Heart right ventricle (tissue), 16 donors: ENCODE measurements around the gene CIC. TPM values are rescaled to one million over a fixed set of nuclear protein-coding genes. Genes with fewer than 3 reads are reported as not detected.

Experiments used
- ATAC-seq, 8 donors: fragments of 200-7000 bp; cut with Tn5 transposase; one replicate each; pipeline ENCODE4 v1.9.1; 2020; ENCODE audit warnings: mild to moderate bottlenecking in 8 of 8, moderate library complexity in 8 of 8, moderate number of reproducible peaks in 1 of 8
- DNase-seq, 2 donors: peaks; one replicate each; pipeline ENCODE4 v3.0.0-alpha.2; 2020
- H3K27ac ChIP-seq, 10 donors: fragments of 200-600 bp; sonication (generic) in 2 of 10; one replicate each; pipeline versions ENCODE4 v1.5.0 to v1.8.0; 2020 to 2022; ENCODE audit warnings: mild to moderate bottlenecking in 3 of 10
- H3K27me3 ChIP-seq, 7 donors: fragments of 200-600 bp; one replicate each; pipeline ENCODE4 v1.8.0; 2021 to 2022; ENCODE audit warnings: mild to moderate bottlenecking in 2 of 7
- H3K36me3 ChIP-seq, 9 donors: fragments of 200-600 bp; sonication (generic) in 1 of 9; one replicate each; pipeline versions ENCODE4 v1.5.0 to v1.8.0; 2020 to 2022; ENCODE audit warnings: mild to moderate bottlenecking in 2 of 9
- H3K4me1 ChIP-seq, 9 donors: fragments of 200-600 bp; sonication (generic) in 1 of 9; one replicate each; pipeline versions ENCODE4 v1.5.0 to v1.8.0; 2020 to 2022; ENCODE audit warnings: mild to moderate bottlenecking in 4 of 9
- H3K4me3 ChIP-seq, 10 donors: fragments of 200-600 bp; sonication (generic) in 2 of 10; one replicate each; pipeline versions ENCODE4 v1.5.0 to v1.8.0; 2020 to 2022; ENCODE audit warnings: mild to moderate bottlenecking in 7 of 10, moderate library complexity in 2 of 10
- H3K9me3 ChIP-seq, 11 donors: fragments of 200-600 bp in 10 of 11; sonication (generic) in 2 of 11; one replicate each; pipeline versions ENCODE4 v1.5.0 to v1.8.0; 2013 to 2022; ENCODE audit warnings: mild to moderate bottlenecking in 2 of 11, control low read depth in 1 of 11, moderate library complexity in 1 of 11
- WGBS, 2 donors: extraction: QIAGEN DNeasy Blood & Tissue Kit; methylation state at CpG; one replicate each; pipeline ENCODE4 v1.1.7; 2013; ENCODE audit warnings: inconsistent platforms in 1 of 2; 5-methylcytosine and 5-hydroxymethylcytosine counted together
- intact Hi-C, 10 donors: fragments of 100-400 bp; cut with DNase I; formaldehyde crosslinking; loops; one replicate each; pipeline versions ENCODE4 v1.11.1 to v1.14.2; 2022
- polyA plus RNA-seq, 2 donors: library from polyadenylated mRNA; stranded (reverse); fragments of 200-250 nt; gene quantifications; one replicate each; pipeline ENCODE4 v1.2.3, GENCODE V29; 2013
- total RNA-seq, 10 donors: library from RNA; stranded (reverse); fragmentation: NEBNext Ultra II Directional in 3 of 10; extraction: Animal tissue kit (Norgen Biotek cat#: 25700) in 3 of 10; gene quantifications; one replicate each; pipeline versions ENCODE4 v1.2.1 to v1.2.4, GENCODE V29; 2021 to 2023
- TF ChIP-seq, protein P1 (sequence below), 9 donors: fragments of 200-600 bp; sonication (generic) in 2 of 9; IDR thresholded peaks; one replicate each; pipeline versions ENCODE4 v1.5.0 to v1.8.0; 2021 to 2022; ENCODE audit warnings: antibody characterized with exemption in 9 of 9, mild to moderate bottlenecking in 5 of 9, moderate library complexity in 1 of 9
- donor health status: Arrhythmogenic right ventricular cardiomyopathy.
- donor health status: ischemic (EF 13 %, LVEDD 7.1; RV severe dilation, severe dysfunction).
- donor health status: healthy with polysubstance abuse.
- donor health status: DM: no; HTN: yes; CAD: no.
- donor health status: DM: no; HTN: no; CAD: no.
- donor health status: ischemic (EF 25% LVEDD 6.9; RV normal size, moderate dysfunction).
- donor health status: ischemic (EF 25% LVEDD 5.7; RV mildly dilated, moderate dysfunction).
- donor health status: healthy.
- donor health status: DM: yes; HTN: yes; CAD: no.
- donor health status: Ischemic cardiomyopathy.
- donor health status: ischemic (EF 35%, LVEDD 5.7; RV mildly dilated, moderate dysfunction).
- donor health status: nonischemic (EF 11% LVEDD 7.7; RV severe dilation, severe dysfunction).
- donor health status: DM: yes; HTN: yes; CAD: no.
- donor health status: PGD.
- donor health status: ischemic (EF 29% LVEDD 5.4; RV normal size, mild dysfunction).
- donor health status: nonischemic (EF 23%, LVEDD 6.1; RV moderate dilation, normal function).

Gene CIC
- total and polyA plus RNA-seq, 12 donors = 17.6 to 42.0 (median 32.0) TPM

DNA sequence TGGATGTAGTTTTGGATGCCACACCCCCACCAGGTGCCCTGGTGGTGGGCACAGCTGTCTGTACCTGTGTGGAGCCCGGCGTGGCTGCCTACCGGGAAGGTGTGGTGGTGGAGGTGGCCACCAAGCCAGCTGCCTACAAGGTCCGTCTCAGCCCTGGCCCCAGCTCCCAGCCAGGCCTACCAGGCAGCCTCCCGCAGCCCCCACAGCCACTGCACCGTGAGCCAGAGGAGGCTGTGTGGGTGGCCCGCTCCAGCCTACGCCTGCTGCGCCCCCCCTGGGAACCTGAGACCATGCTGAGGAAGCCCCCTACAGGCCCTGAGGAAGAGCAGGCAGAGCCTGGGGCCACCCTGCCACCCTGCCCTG, 3.5 kb downstream of the CIC start:
- peaks cover 0 to 54% (median 27%) of the 10 kb centered on the region in 9 donors for H3K36me3 ChIP-seq
- 82 to 86% methylated on average over 9 of the region's 9 CpGs for WGBS, 2 donors
- DNase-seq (no peak), ATAC-seq (no peak)
- no peaks in the 10 kb centered on the region for H3K9me3 ChIP-seq
- TF ChIP-seq, protein P1, sequence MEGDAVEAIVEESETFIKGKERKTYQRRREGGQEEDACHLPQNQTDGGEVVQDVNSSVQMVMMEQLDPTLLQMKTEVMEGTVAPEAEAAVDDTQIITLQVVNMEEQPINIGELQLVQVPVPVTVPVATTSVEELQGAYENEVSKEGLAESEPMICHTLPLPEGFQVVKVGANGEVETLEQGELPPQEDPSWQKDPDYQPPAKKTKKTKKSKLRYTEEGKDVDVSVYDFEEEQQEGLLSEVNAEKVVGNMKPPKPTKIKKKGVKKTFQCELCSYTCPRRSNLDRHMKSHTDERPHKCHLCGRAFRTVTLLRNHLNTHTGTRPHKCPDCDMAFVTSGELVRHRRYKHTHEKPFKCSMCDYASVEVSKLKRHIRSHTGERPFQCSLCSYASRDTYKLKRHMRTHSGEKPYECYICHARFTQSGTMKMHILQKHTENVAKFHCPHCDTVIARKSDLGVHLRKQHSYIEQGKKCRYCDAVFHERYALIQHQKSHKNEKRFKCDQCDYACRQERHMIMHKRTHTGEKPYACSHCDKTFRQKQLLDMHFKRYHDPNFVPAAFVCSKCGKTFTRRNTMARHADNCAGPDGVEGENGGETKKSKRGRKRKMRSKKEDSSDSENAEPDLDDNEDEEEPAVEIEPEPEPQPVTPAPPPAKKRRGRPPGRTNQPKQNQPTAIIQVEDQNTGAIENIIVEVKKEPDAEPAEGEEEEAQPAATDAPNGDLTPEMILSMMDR (IDR thresholded peaks at IDR 0.05) = no peak
- intact Hi-C loops = no loop called here
- peaks cover 41 to 66% (median 59%) of the 10 kb centered on the region in 9 donors for H3K4me1 ChIP-seq
- H3K27me3 ChIP-seq = no peaks in the 10 kb centered on the region
- peak overlapping the region in 1 of 10 donors; percentile 95 for H3K27ac ChIP-seq
- no peak overlapping the region for H3K4me3 ChIP-seq

DNA sequence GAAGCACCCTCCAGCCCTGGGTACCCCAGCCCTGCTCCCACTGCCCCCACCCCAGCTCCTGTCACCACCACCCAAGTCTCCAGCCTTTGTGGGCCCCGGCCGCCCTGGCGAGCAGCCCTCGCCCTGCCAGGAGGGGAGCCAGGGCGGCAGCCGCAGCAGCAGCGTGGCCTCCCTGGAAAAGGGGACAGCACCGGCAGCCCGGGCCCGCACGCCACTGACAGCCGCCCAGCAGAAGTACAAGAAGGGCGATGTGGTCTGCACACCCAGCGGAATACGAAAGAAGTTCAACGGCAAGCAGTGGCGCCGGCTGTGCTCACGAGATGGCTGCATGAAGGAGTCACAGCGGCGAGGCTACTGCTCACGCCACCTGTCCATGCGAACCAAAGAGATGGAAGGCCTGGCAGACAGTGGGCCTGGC, 3.9 kb downstream of the CIC start:
- H3K9me3 ChIP-seq = no peaks in the 10 kb centered on the region
- DNase-seq (no peak), ATAC-seq (no peak)
- H3K27ac ChIP-seq = no peak overlapping the region
- peaks cover 41 to 67% (median 61%) of the 10 kb centered on the region in 9 donors for H3K4me1 ChIP-seq
- WGBS, 2 donors = 97 to 98% methylated on average over 23 of the region's 23 CpGs
- H3K4me3 ChIP-seq = no peak overlapping the region
- intact Hi-C loops = no loop called here
- TF ChIP-seq, protein P1 (IDR thresholded peaks at IDR 0.05) = no peak
- no peaks in the 10 kb centered on the region for H3K27me3 ChIP-seq
- H3K36me3 ChIP-seq = peaks cover 0 to 54% (median 27%) of the 10 kb centered on the region in 9 donors

DNA sequence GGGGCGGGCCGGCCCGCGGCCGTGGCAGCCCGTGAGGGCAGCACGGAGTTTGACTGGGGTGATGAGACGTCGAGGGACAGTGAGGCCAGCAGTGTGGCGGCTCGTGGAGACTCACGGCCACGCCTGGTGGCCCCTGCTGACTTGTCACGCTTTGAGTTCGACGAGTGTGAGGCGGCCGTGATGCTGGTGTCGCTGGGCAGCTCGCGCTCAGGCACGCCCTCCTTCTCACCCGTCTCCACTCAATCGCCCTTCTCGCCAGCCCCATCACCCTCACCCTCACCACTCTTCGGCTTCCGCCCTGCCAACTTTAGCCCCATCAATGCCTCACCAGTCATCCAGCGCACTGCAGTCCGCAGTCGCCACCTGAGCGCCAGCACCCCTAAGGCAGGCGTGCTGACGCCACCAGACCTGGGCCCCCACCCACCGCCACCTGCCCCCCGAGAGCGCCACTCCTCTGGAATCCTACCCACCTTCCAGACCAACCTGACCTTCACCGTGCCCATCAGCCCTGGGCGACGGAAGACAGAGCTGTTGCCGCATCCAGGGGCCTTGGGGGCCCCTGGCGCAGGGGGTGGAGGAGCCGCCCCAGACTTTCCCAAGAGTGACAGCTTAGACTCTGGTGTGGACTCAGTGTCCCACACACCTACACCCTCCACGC, 4.5 kb downstream of the CIC start:
- Histone ChIP-seq H3K27ac (no peak overlapping the region), H3K9me3 (no peaks in the 10 kb centered on the region), H3K27me3 (no peaks in the 10 kb centered on the region), H3K4me3 (no peak overlapping the region), H3K36me3 (peaks cover 0 to 54% (median 27%) of the 10 kb centered on the region in 9 donors), H3K4me1 (peaks cover 47 to 73% (median 66%) of the 10 kb centered on the region in 9 donors)
- intact Hi-C loops = no loop called here
- TF ChIP-seq, protein P1 (IDR thresholded peaks at IDR 0.05) = no peak
- 92 to 94% methylated on average over 37 to 43 of the region's 43 CpGs for WGBS, 2 donors
- ATAC-seq (no peak), DNase-seq (no peak)

DNA sequence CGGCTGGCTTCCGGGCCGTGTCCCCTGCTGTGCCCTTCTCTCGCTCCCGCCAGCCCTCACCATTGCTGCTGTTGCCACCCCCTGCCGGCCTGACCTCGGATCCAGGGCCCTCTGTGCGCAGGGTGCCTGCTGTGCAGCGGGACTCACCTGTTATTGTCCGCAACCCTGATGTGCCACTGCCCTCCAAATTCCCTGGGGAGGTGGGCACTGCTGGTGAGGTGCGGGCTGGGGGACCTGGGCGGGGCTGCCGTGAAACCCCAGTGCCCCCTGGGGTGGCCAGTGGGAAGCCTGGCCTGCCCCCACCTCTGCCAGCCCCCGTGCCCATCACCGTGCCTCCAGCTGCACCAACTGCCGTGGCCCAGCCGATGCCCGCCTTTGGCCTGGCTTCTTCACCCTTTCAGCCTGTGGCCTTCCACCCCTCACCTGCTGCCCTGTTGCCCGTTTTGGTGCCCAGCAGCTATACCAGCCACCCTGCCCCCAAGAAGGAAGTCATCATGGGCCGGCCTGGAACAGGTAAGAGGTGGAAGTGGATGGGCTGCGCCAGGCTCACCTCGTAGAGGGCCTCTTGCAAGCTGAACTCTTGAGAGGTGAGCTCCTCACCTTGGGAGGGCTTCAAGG, 5.1 kb downstream of the CIC start:
- DNase-seq (peak in 1 of 2 donors; percentile 3), ATAC-seq (no peak)
- no peak overlapping the region for H3K4me3 ChIP-seq
- H3K27me3 ChIP-seq = no peaks in the 10 kb centered on the region
- no peaks in the 10 kb centered on the region for H3K9me3 ChIP-seq
- peaks cover 53 to 79% (median 72%) of the 10 kb centered on the region in 9 donors for H3K4me1 ChIP-seq
- H3K27ac ChIP-seq = no peak overlapping the region
- intact Hi-C loops = no loop called here
- WGBS, 2 donors = 91 to 93% methylated on average over 22 of the region's 22 CpGs
- TF ChIP-seq, protein P1 (IDR thresholded peaks at IDR 0.05) = no peak
- H3K36me3 ChIP-seq = peaks cover 0 to 54% (median 27%) of the 10 kb centered on the region in 9 donors
